H9 (cell line): ENCODE measurements around the gene C6orf15. TPM values are rescaled to one million over a fixed set of nuclear protein-coding genes. Genes with fewer than 3 reads are reported as not detected.

Source experiments
- DNase-seq: peaks from one replicate; pipeline ENCODE4 v3.0.0-alpha.2; 2017
- H2AFZ ChIP-seq: one replicate; pipeline ENCODE4 v1.6.1; 2013; ENCODE audit warnings: mild to moderate bottlenecking, low read length, control low read depth, moderate library complexity
- H2AK5ac ChIP-seq: 2 replicates; pipeline ENCODE4 v1.6.1; 2013; ENCODE audit warnings: low read length, control low read depth, mixed read lengths; ENCODE audit not compliant: insufficient read length
- H2BK120ac ChIP-seq: one replicate; pipeline ENCODE4 v1.6.1; 2013; ENCODE audit warnings: low read depth, mild to moderate bottlenecking, low read length, control low read depth, inconsistent platforms; ENCODE audit not compliant: poor library complexity, severe bottlenecking
- H2BK12ac ChIP-seq: 2 replicates; pipeline ENCODE4 v1.6.1; 2013; ENCODE audit warnings: low read length, control low read depth, mixed read lengths, low read depth; ENCODE audit not compliant: insufficient read length
- H2BK15ac ChIP-seq: 2 replicates; pipeline ENCODE4 v1.6.1; 2013; ENCODE audit warnings: low read depth, low read length, control low read depth
- H2BK20ac ChIP-seq: one replicate; pipeline ENCODE4 v1.6.1; 2013; ENCODE audit warnings: low read depth, mild to moderate bottlenecking, low read length, control low read depth, inconsistent platforms; ENCODE audit not compliant: poor library complexity, severe bottlenecking
- H2BK5ac ChIP-seq: 2 replicates; pipeline ENCODE4 v1.6.1; 2013; ENCODE audit warnings: low read length, control low read depth, mixed read lengths; ENCODE audit not compliant: insufficient read length
- H3K14ac ChIP-seq: 2 replicates; pipeline ENCODE4 v1.6.1; 2013; ENCODE audit warnings: low read length, control low read depth; ENCODE audit not compliant: insufficient read depth
- H3K18ac ChIP-seq: 2 replicates; pipeline ENCODE4 v1.6.1; 2013; ENCODE audit warnings: low read depth, mild to moderate bottlenecking, mixed read lengths, low read length, control low read depth; ENCODE audit not compliant: insufficient read length
- H3K23ac ChIP-seq: 2 replicates; pipeline ENCODE4 v1.6.1; 2013; ENCODE audit warnings: low read length, control low read depth, mixed read lengths, low read depth; ENCODE audit not compliant: insufficient read length
- H3K23me2 ChIP-seq: 2 replicates; pipeline ENCODE4 v1.6.1; 2013; ENCODE audit warnings: low read depth, mild to moderate bottlenecking, mixed read lengths, low read length, control low read depth; ENCODE audit not compliant: insufficient read length, poor library complexity, severe bottlenecking
- H3K27ac ChIP-seq: 2 replicates; pipeline ENCODE4 v1.5.1; 2013; ENCODE audit warnings: low read length, control low read depth, mixed read lengths, low read depth; ENCODE audit not compliant: insufficient read length
- H3K27me3 ChIP-seq: 2 replicates; pipeline ENCODE4 v1.6.1; 2013; ENCODE audit warnings: low read length, control low read depth, inconsistent platforms; ENCODE audit not compliant: insufficient read depth
- H3K4ac ChIP-seq: 2 replicates; pipeline ENCODE4 v1.6.1; 2013; ENCODE audit warnings: low read depth, mild to moderate bottlenecking, control low read depth, inconsistent platforms, low read length, moderate library complexity
- H3K4me1 ChIP-seq: 2 replicates; pipeline ENCODE4 v1.6.1; 2013; ENCODE audit warnings: low read length, control low read depth, inconsistent platforms; ENCODE audit not compliant: insufficient read depth
- H3K4me2 ChIP-seq: 2 replicates; pipeline ENCODE4 v1.6.1; 2013; ENCODE audit warnings: low read length, control low read depth, mixed read lengths; ENCODE audit not compliant: insufficient read length, insufficient read depth
- H3K56ac ChIP-seq: 2 replicates; pipeline ENCODE4 v1.6.1; 2013; ENCODE audit warnings: low read depth, mild to moderate bottlenecking, mixed read lengths, low read length, control low read depth; ENCODE audit not compliant: insufficient read length
- H3K79me1 ChIP-seq: 2 replicates; pipeline ENCODE4 v1.6.1; 2013; ENCODE audit warnings: low read depth, mild to moderate bottlenecking, moderate library complexity, low read length, control low read depth, inconsistent platforms; ENCODE audit not compliant: insufficient read depth, poor library complexity, severe bottlenecking
- H3K79me2 ChIP-seq: 2 replicates; pipeline ENCODE4 v1.6.1; 2013; ENCODE audit warnings: low read length, control low read depth, inconsistent platforms; ENCODE audit not compliant: insufficient read depth
- H3K9ac ChIP-seq: 2 replicates; pipeline ENCODE4 v1.6.1; 2013; ENCODE audit warnings: low read length, control low read depth, mixed read lengths; ENCODE audit not compliant: insufficient read length; ENCODE audit errors: extremely low read depth
- H3K9me3 ChIP-seq: one replicate; pipeline ENCODE4 v1.6.1; 2013; ENCODE audit warnings: low read depth, low read length, inconsistent platforms; ENCODE audit not compliant: control insufficient read depth
- H3T11ph ChIP-seq: one replicate; pipeline ENCODE4 v1.6.1; 2013; ENCODE audit warnings: mild to moderate bottlenecking, low read length, control low read depth, inconsistent platforms
- H4K20me1 ChIP-seq: one replicate; pipeline ENCODE4 v1.6.1; 2013; ENCODE audit not compliant: control insufficient read depth, insufficient read length, insufficient read depth
- H4K5ac ChIP-seq: 2 replicates; pipeline ENCODE4 v1.6.1; 2013; ENCODE audit warnings: low read depth, mild to moderate bottlenecking, mixed read lengths, low read length, control low read depth; ENCODE audit not compliant: insufficient read length
- H4K8ac ChIP-seq: replicated peaks from 2 replicates; pipeline ENCODE4 v1.6.1; 2013; ENCODE audit warnings: low read length, control low read depth, mixed read lengths, low read depth; ENCODE audit not compliant: insufficient read length
- H4K91ac ChIP-seq: 2 replicates; pipeline ENCODE4 v1.6.1; 2013; ENCODE audit warnings: low read depth, mild to moderate bottlenecking, moderate library complexity, mixed read lengths, low read length, control low read depth; ENCODE audit not compliant: insufficient read length
- H3K27ac Mint-ChIP-seq, 3 experiments: 2 replicates in 2 of 3; 3 replicates in 1 of 3; pipeline ENCODE4 v1.8.0; 2020 to 2021; ENCODE audit warnings: mixed read lengths in 3 of 3, mild to moderate bottlenecking in 1 of 3, moderate library complexity in 1 of 3
- H3K27me3 Mint-ChIP-seq: 2 replicates; pipeline ENCODE4 v1.8.0; 2021; ENCODE audit warnings: low read depth, mild to moderate bottlenecking, moderate library complexity, mixed read lengths
- H3K36me3 Mint-ChIP-seq, 3 experiments: 2 replicates in 2 of 3; 3 replicates in 1 of 3; pipeline ENCODE4 v1.8.0; 2020 to 2021; ENCODE audit warnings: low read depth in 3 of 3, mixed read lengths in 3 of 3; ENCODE audit not compliant: insufficient read depth in 1 of 3
- H3K4me1 Mint-ChIP-seq, 2 experiments: 2 replicates each; pipeline ENCODE4 v1.8.0; 2020; ENCODE audit warnings: mixed read lengths in 2 of 2
- H3K4me3 Mint-ChIP-seq, 2 experiments: 2 replicates in 1 of 2; 3 replicates in 1 of 2; pipeline ENCODE4 v1.8.0; 2020 to 2021; ENCODE audit warnings: mild to moderate bottlenecking in 2 of 2, mixed read lengths in 2 of 2, moderate library complexity in 1 of 2
- H3K9me3 Mint-ChIP-seq, 2 experiments: 2 replicates in 1 of 2; 3 replicates in 1 of 2; pipeline ENCODE4 v1.8.0; 2020; ENCODE audit warnings: mild to moderate bottlenecking in 2 of 2, mixed read lengths in 2 of 2, moderate library complexity in 1 of 2
- CTCF ChIP-seq: fragments of 200-600 bp; sonication (generic); conservative IDR thresholded peaks from 3 replicates; pipeline ENCODE4 v1.8.0; 2021; ENCODE audit warnings: antibody characterized with exemption, mild to moderate bottlenecking
- WGBS: extraction: QIAGEN DNeasy Blood & Tissue Kit; methylation state at CpG from one replicate; pipeline ENCODE4 v1.1.7; 2013; ENCODE audit warnings: missing lambda C conversion rate, low lambda C conversion rate, mixed read lengths; ENCODE audit not compliant: insufficient read length; ENCODE audit errors: extremely low coverage; 5-methylcytosine and 5-hydroxymethylcytosine counted together
- total RNA-seq: library from RNA; stranded (reverse); gene quantifications from 2 replicates; pipeline ENCODE4 v1.2.1, GENCODE V29; 2021

Gene C6orf15
- total RNA-seq, 1 experiment from 2014 or later, result not detected

- DNase-seq, result no peak
- Histone ChIP-seq H3K4me1 (no peaks in the 10 kb centered on the region), H3K23me2 (no peaks in the 10 kb centered on the region), H4K91ac (no peak overlapping the region), H3K4me2 (no peak overlapping the region), H4K5ac (no peak overlapping the region), H3K79me2 (no peaks in the 10 kb centered on the region), H3K4ac (no peak overlapping the region), H2BK5ac (no peak overlapping the region), H2AFZ (no peak overlapping the region), H3K9me3 (no peaks in the 10 kb centered on the region), H3K14ac (0 out of 2 replicates have a peak overlapping the region, but pooled peaks have one; percentile 24), H2BK15ac (no peak overlapping the region), H3K18ac (no peak overlapping the region), H3K56ac (no peak overlapping the region), H2BK12ac (no peak overlapping the region), H3T11ph (no peak overlapping the region), H3K27me3 (no peaks in the 10 kb centered on the region), H3K79me1 (no peaks in the 10 kb centered on the region), H2BK120ac (no peak overlapping the region), H2AK5ac (no peak overlapping the region), H3K23ac (no peak overlapping the region), H3K27ac (no peak overlapping the region), H3K9ac (no peak overlapping the region), H4K8ac (no peak overlapping the region), H2BK20ac (no peak overlapping the region), H4K20me1 (no peaks in the 10 kb centered on the region)
- no CpG with 5 or more reads among the region's 8 CpGs for WGBS
- H3K27me3 Mint-ChIP-seq, result peaks cover 13% of the 10 kb centered on the region
- no peaks in the 10 kb centered on the region for H3K36me3 Mint-ChIP-seq
- H3K9me3 Mint-ChIP-seq, result no peaks in the 10 kb centered on the region; a peak in 1 of 5 replicates
- TF ChIP-seq CTCF, result no peak
- H3K27ac Mint-ChIP-seq, result peak overlapping the region in 1 of 3 experiments; percentile 32; a peak in 1 of 7 replicates
- H3K4me3 Mint-ChIP-seq, result no peak overlapping the region
- H3K4me1 Mint-ChIP-seq, result peaks cover 36 to 42% of the 10 kb centered on the region in 2 experiments
Measured at GRCh38 chr6:31125162-31125561, 12.8 kb upstream of the C6orf15 start.
